WTC11 (cell line): Measurements from ENCODE around the gene GATAD2A. TPM values are rescaled to one million over a fixed set of nuclear protein-coding genes. Genes with fewer than 3 reads are reported as not detected.

Experiments used
- ATAC-seq: fragments of 200-7000 bp; cut with Tn5 transposase; 2 replicates; pipeline ENCODE4 v1.10.0; 2021; ENCODE audit warnings: mild to moderate bottlenecking, moderate library complexity
- CTCF ChIA-PET: fragments of 300-600 bp; sonication (Branson Sonifier 250); formaldehyde crosslinking; loops from one replicate; lab custom pipeline; 2021; ENCODE audit warnings: antibody characterized with exemption; lab: Charles Lee
- POLR2A ChIA-PET: fragments of 350-600 bp; sonication (Branson Sonifier 250); formaldehyde crosslinking; loops from one replicate; lab custom pipeline; 2021; ENCODE audit warnings: antibody characterized with exemption; lab: Charles Lee
- DNase-seq: peaks from one replicate; pipeline ENCODE4 v3.0.0; 2021; ENCODE audit warnings: low spot score
- H3K27ac Mint-ChIP-seq: 2 replicates; pipeline ENCODE4 v1.8.0; 2021; ENCODE audit warnings: mixed read lengths
- H3K27me3 Mint-ChIP-seq: 2 replicates; pipeline ENCODE4 v1.8.0; 2021; ENCODE audit warnings: low read depth, mild to moderate bottlenecking, moderate library complexity, mixed read lengths
- H3K36me3 Mint-ChIP-seq: 2 replicates; pipeline ENCODE4 v1.8.0; 2021; ENCODE audit warnings: mixed read lengths
- H3K4me1 Mint-ChIP-seq: 2 replicates; pipeline ENCODE4 v1.8.0; 2022; ENCODE audit warnings: mixed read lengths
- H3K4me3 Mint-ChIP-seq: 2 replicates; pipeline ENCODE4 v1.8.0; 2021; ENCODE audit warnings: mild to moderate bottlenecking, moderate library complexity, mixed read lengths
- H3K9me3 Mint-ChIP-seq: 2 replicates; pipeline ENCODE4 v1.8.0; 2021; ENCODE audit warnings: mixed read lengths
- ATF1 ChIP-seq: sonication (generic); formaldehyde crosslinking; IDR thresholded peaks from 2 replicates; pipeline ENCODE4 v1.8.1; 2023; ENCODE audit warnings: mild to moderate bottlenecking, moderate library complexity, missing genetic modification reagents
- CDX4 ChIP-seq: fragments of 250-450 bp; sonication (Bioruptor Pico); IDR thresholded peaks from 2 replicates; pipeline ENCODE4 v1.9.0; 2021; ENCODE audit warnings: moderate library complexity, mild to moderate bottlenecking, inconsistent platforms, borderline replicate concordance
- CREM ChIP-seq: sonication (generic); formaldehyde crosslinking; IDR thresholded peaks from 2 replicates; pipeline ENCODE4 v1.8.1; 2022; ENCODE audit warnings: mild to moderate bottlenecking, missing genetic modification reagents, moderate library complexity
- ELF4 ChIP-seq: sonication (generic); formaldehyde crosslinking; IDR thresholded peaks from 2 replicates; pipeline ENCODE4 v1.8.1; 2022; ENCODE audit warnings: low read depth, mild to moderate bottlenecking, moderate library complexity, missing genetic modification reagents
- MXD4 ChIP-seq: fragments of 250-450 bp; sonication (Bioruptor Pico); IDR thresholded peaks from 2 replicates; pipeline ENCODE4 v1.8.0; 2021; ENCODE audit warnings: mild to moderate bottlenecking, moderate library complexity, borderline replicate concordance
- NR2C2 ChIP-seq: sonication (generic); formaldehyde crosslinking; IDR thresholded peaks from 2 replicates; pipeline ENCODE4 v1.8.0; 2022; ENCODE audit warnings: mild to moderate bottlenecking, missing genetic modification reagents
- OVOL2 ChIP-seq: fragments of 250-450 bp; sonication (Bioruptor Pico); IDR thresholded peaks from 2 replicates; pipeline ENCODE4 v1.9.0; 2021; ENCODE audit warnings: mild to moderate bottlenecking, borderline replicate concordance
- RELA ChIP-seq: sonication (generic); formaldehyde crosslinking; IDR thresholded peaks from 2 replicates; pipeline ENCODE4 v1.8.1; 2022; ENCODE audit warnings: missing genetic modification reagents, mild to moderate bottlenecking, borderline replicate concordance
- SOX15 ChIP-seq: fragments of 250-450 bp; sonication (Bioruptor Pico); IDR thresholded peaks from 2 replicates; pipeline ENCODE4 v1.9.0; 2021; ENCODE audit warnings: mild to moderate bottlenecking
- ZNF138 ChIP-seq: sonication (generic); formaldehyde crosslinking; conservative IDR thresholded peaks from 2 replicates; pipeline ENCODE4 v1.8.1; 2022; ENCODE audit warnings: mild to moderate bottlenecking, moderate library complexity, missing genetic modification reagents
- ZNF232 ChIP-seq: sonication (generic); formaldehyde crosslinking; IDR thresholded peaks from 2 replicates; pipeline ENCODE4 v1.8.0; 2022; ENCODE audit warnings: mild to moderate bottlenecking, missing genetic modification reagents
- ZNF317 ChIP-seq: sonication (generic); formaldehyde crosslinking; IDR thresholded peaks from 2 replicates; pipeline ENCODE4 v1.8.1; 2023; ENCODE audit warnings: low read depth, mild to moderate bottlenecking, moderate library complexity, missing genetic modification reagents, borderline replicate concordance
- ZNF396 ChIP-seq: fragments of 250-450 bp; sonication (Bioruptor Pico); IDR thresholded peaks from 2 replicates; pipeline ENCODE4 v1.8.0; 2021; ENCODE audit warnings: mild to moderate bottlenecking, moderate library complexity, borderline replicate concordance
- ZNF423 ChIP-seq: fragments of 250-450 bp; sonication (Bioruptor Pico); IDR thresholded peaks from 2 replicates; pipeline ENCODE4 v2.1.2; 2022; ENCODE audit warnings: mild to moderate bottlenecking, moderate library complexity
- ZNF532 ChIP-seq: fragments of 250-450 bp; sonication (Bioruptor Pico); IDR thresholded peaks from 2 replicates; pipeline ENCODE4 v1.9.0; 2021; ENCODE audit warnings: mild to moderate bottlenecking, borderline replicate concordance
- total RNA-seq: library from RNA; stranded (reverse); gene quantifications from 3 replicates; pipeline ENCODE4 v1.2.3, GENCODE V29; 2021
- TF ChIP-seq, protein P1 (sequence below): sonication (generic); formaldehyde crosslinking; IDR thresholded peaks from 2 replicates; pipeline ENCODE4 v1.8.1; 2022; ENCODE audit warnings: mild to moderate bottlenecking, missing genetic modification reagents, moderate library complexity, borderline replicate concordance
- TF ChIP-seq, protein P2 (sequence below): sonication (generic); formaldehyde crosslinking; IDR thresholded peaks from 2 replicates; pipeline ENCODE4 v1.8.0; 2022; ENCODE audit warnings: mild to moderate bottlenecking, missing genetic modification reagents

Gene GATAD2A
- total RNA-seq, 1 experiment from 2014 or later: 209 TPM

DNA sequence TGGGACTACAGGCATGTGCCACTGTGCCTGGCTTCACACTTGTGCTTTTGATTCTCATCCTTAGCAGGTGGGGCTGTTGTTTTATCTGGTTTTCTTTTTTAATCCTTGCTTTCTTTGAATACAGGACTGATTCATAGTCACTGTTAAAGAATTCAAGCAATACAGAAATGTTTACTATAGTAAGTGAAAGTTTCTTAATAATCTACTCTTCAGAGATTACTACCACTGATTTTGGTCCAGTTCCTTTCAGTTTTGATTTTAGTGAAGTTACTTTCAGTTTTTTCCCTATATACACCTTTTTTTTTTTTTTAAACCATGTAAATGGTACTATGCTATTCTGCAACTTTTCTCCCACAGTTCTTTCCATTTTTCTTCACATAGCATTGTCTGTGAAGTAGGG is 53.6 kb downstream of the GATAD2A start (continued):
- TF ChIP-seq ZNF532 (CRISPR knock-in tag) (no peak), NR2C2 (CRISPR knock-in tag) (no peak), MXD4 (CRISPR knock-in tag) (no peak), ELF4 (CRISPR knock-in tag) (no peak), RELA (no peak), ZNF423 (no peak), ZNF317 (no peak)

DNA sequence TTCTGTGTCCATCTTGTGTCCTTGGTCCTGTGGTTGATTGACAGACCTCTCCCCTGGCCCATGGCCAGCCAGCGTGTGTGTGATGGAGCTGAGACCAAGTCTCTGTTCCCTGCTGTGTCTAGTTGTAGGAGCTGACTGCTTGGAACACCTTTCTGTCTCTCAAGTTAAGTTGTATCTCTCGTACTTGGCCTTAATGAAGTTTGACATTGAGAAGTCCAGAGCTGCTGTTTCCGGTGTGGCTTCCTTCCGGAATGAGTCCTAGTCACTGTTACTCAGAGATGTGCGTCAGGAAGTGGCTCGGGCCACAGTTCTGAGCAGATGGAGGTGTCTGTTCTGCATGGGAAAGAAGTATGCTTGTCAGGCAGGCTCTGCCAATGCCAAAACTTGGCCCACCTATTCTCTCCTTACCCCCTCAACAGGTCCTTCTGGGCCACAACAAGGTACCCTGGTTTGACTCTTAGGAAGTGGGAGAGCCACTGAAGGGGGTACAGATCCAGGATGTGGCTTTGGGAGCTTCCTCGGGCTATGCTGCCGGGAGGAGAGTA is 54.3 kb downstream of the GATAD2A start:
- TF ChIP-seq ZNF138 (CRISPR knock-in tag) (no peak), ATF1 (CRISPR knock-in tag) (no peak), SOX15 (CRISPR knock-in tag) (no peak), ELF4 (CRISPR knock-in tag) (no peak), CREM (CRISPR knock-in tag) (no peak), NR2C2 (CRISPR knock-in tag) (no peak), ZNF396 (CRISPR knock-in tag) (no peak), CDX4 (no peak)
- TF ChIP-seq, protein P1, sequence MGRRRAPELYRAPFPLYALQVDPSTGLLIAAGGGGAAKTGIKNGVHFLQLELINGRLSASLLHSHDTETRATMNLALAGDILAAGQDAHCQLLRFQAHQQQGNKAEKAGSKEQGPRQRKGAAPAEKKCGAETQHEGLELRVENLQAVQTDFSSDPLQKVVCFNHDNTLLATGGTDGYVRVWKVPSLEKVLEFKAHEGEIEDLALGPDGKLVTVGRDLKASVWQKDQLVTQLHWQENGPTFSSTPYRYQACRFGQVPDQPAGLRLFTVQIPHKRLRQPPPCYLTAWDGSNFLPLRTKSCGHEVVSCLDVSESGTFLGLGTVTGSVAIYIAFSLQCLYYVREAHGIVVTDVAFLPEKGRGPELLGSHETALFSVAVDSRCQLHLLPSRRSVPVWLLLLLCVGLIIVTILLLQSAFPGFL (CRISPR knock-in tag): no peak
- TF ChIP-seq, protein P2, sequence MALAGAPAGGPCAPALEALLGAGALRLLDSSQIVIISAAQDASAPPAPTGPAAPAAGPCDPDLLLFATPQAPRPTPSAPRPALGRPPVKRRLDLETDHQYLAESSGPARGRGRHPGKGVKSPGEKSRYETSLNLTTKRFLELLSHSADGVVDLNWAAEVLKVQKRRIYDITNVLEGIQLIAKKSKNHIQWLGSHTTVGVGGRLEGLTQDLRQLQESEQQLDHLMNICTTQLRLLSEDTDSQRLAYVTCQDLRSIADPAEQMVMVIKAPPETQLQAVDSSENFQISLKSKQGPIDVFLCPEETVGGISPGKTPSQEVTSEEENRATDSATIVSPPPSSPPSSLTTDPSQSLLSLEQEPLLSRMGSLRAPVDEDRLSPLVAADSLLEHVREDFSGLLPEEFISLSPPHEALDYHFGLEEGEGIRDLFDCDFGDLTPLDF: no peak
- peaks cover 70% of the 10 kb centered on the region for H3K4me1 Mint-ChIP-seq
- CTCF ChIA-PET: interaction anchor here (1.0 to 3.0 kb wide), 5 partner anchors 10 to 95 kb away, joined by 3 to 16 read pairs (median 4); no protein-coding TSS in a partner anchor

GRCh38 chr19:19460258-19460731 is 54.8 kb downstream of the GATAD2A start:
- Mint-ChIP-seq H3K27me3 (no peaks in the 10 kb centered on the region), H3K27ac (peak overlapping the region; percentile 98), H3K9me3 (no peaks in the 10 kb centered on the region), H3K36me3 (peaks cover 5% of the 10 kb centered on the region), H3K4me1 (peaks cover 73% of the 10 kb centered on the region), H3K4me3 (peak overlapping the region; percentile 63; the same call in 1 of the 2 replicates)
- POLR2A ChIA-PET: no interaction called here
- TF ChIP-seq CREM (CRISPR knock-in tag) (no peak), OVOL2 (CRISPR knock-in tag) (no peak), ZNF232 (CRISPR knock-in tag) (no peak)
- CTCF ChIA-PET: interaction anchor here (1.0 to 3.0 kb wide), 4 partner anchors 10 to 94 kb away, joined by 3 to 16 read pairs (median 4); no protein-coding TSS in a partner anchor
- ATAC-seq: no peak
- DNase-seq: no peak

More for the DNA sequence above, 54.3 kb downstream of the GATAD2A start:
- POLR2A ChIA-PET: no interaction called here
- no peaks in the 10 kb centered on the region for H3K36me3 Mint-ChIP-seq
- H3K27me3 Mint-ChIP-seq: no peaks in the 10 kb centered on the region
- no peak for DNase-seq
- H3K4me3 Mint-ChIP-seq: no peak overlapping the region
- peak overlapping the region; percentile 71 for H3K27ac Mint-ChIP-seq
- no peak for ATAC-seq
- no peaks in the 10 kb centered on the region for H3K9me3 Mint-ChIP-seq
